PC-9 (cell line): Measurements from ENCODE around the gene USP34. TPM values are rescaled to one million over a fixed set of nuclear protein-coding genes. Genes with fewer than 3 reads are reported as not detected.
"Not testable (repeated sequence)": the region's sequence is repeated elsewhere in the genome, so short reads cannot be mapped to it uniquely, and the experiment has no call there.

Experiments used
- BruUV-seq: library from RNA; stranded (reverse); fragments of 400-500 nt; replicated peaks from 2 replicates; lab custom pipeline; 2021; lab: Mats Ljungman, UMichigan
- CTCF ChIA-PET: fragments of 300-600 bp; sonication (Branson Sonifier 250); formaldehyde crosslinking; loops from one replicate; lab custom pipeline; 2022; ENCODE audit warnings: antibody characterized with exemption; lab: Charles Lee
- POLR2A ChIA-PET: fragments of 300-600 bp; sonication (Branson Sonifier 250); formaldehyde crosslinking; loops from one replicate; lab custom pipeline; 2022; ENCODE audit warnings: antibody characterized with exemption; ENCODE audit not compliant: unreplicated experiment; lab: Charles Lee
- DNase-seq, 2 experiments: peaks; one replicate each; pipeline versions ENCODE4 v3.0.0 to v3.0.0-alpha.2; 2015 to 2022; ENCODE audit warnings: mixed read lengths in 1 of 2
- H2AFZ ChIP-seq: fragments of 200-600 bp; sonication (generic); 2 replicates; pipeline ENCODE4 v1.8.1; 2017; ENCODE audit warnings: antibody characterized with exemption
- H3F3A ChIP-seq: fragments of 200-600 bp; sonication (generic); 2 replicates; pipeline ENCODE4 v1.8.1; 2017; ENCODE audit warnings: antibody characterized with exemption, mild to moderate bottlenecking, low read depth; ENCODE audit not compliant: insufficient read depth
- H3K27ac ChIP-seq: fragments of 200-600 bp; sonication (generic); 2 replicates; pipeline ENCODE4 v1.6.1; 2016; ENCODE audit warnings: mixed run types
- H3K27me3 ChIP-seq: fragments of 200-600 bp; sonication (generic); 2 replicates; pipeline ENCODE4 v1.6.1; 2016; ENCODE audit warnings: low read depth, mixed run types; ENCODE audit not compliant: insufficient read depth
- H3K36me3 ChIP-seq: fragments of 200-600 bp; sonication (generic); 2 replicates; pipeline ENCODE4 v1.6.1; 2016; ENCODE audit warnings: low read depth, mixed run types
- H3K4me1 ChIP-seq: fragments of 200-600 bp; sonication (generic); replicated peaks from 2 replicates; pipeline ENCODE4 v1.6.1; 2016; ENCODE audit warnings: mixed run types; ENCODE audit not compliant: insufficient read depth
- H3K4me2 ChIP-seq: fragments of 200-600 bp; sonication (generic); 2 replicates; pipeline ENCODE4 v1.6.1; 2017; ENCODE audit warnings: mixed run types
- H3K4me3 ChIP-seq: fragments of 200-600 bp; sonication (generic); 2 replicates; pipeline ENCODE4 v1.6.1; 2016; ENCODE audit warnings: mixed run types
- H3K79me2 ChIP-seq: fragments of 200-600 bp; sonication (generic); 2 replicates; pipeline ENCODE4 v1.6.1; 2017; ENCODE audit warnings: low read depth, mixed run types
- H3K9me2 ChIP-seq: fragments of 200-600 bp; sonication (generic); 2 replicates; pipeline ENCODE4 v1.8.1; 2017; ENCODE audit warnings: mild to moderate bottlenecking; ENCODE audit not compliant: insufficient read depth
- H3K9me3 ChIP-seq: fragments of 200-600 bp; sonication (generic); 2 replicates; pipeline ENCODE4 v1.8.1; 2016; ENCODE audit warnings: low read depth; ENCODE audit not compliant: insufficient read depth
- H4K20me1 ChIP-seq: fragments of 200-600 bp; sonication (generic); 2 replicates; pipeline ENCODE4 v1.8.1; 2017; ENCODE audit not compliant: insufficient read depth
- EZH2 ChIP-seq: fragments of 200-600 bp; sonication (generic); IDR thresholded peaks from 2 replicates; pipeline ENCODE4 v1.8.0; 2017; ENCODE audit warnings: antibody characterized with exemption, low read depth
- intact Hi-C: fragments of 100-400 bp; cut with micrococcal nuclease; formaldehyde crosslinking; loops from one replicate; pipeline ENCODE4 v1.10.0; 2022; ENCODE audit not compliant: unreplicated experiment
- total RNA-seq: library from RNA; stranded (reverse); gene quantifications from 2 replicates; pipeline ENCODE4 v1.2.3, GENCODE V29; 2021
- TF ChIP-seq, protein P1 (sequence below): fragments of 200-600 bp; sonication (generic); conservative IDR thresholded peaks from 2 replicates; pipeline ENCODE4 v1.6.1; 2017; ENCODE audit warnings: mixed run types, antibody characterized with exemption, mild to moderate bottlenecking, moderate library complexity

USP34 gene
- total RNA-seq, 1 experiment from 2014 or later: 120 TPM

DNA sequence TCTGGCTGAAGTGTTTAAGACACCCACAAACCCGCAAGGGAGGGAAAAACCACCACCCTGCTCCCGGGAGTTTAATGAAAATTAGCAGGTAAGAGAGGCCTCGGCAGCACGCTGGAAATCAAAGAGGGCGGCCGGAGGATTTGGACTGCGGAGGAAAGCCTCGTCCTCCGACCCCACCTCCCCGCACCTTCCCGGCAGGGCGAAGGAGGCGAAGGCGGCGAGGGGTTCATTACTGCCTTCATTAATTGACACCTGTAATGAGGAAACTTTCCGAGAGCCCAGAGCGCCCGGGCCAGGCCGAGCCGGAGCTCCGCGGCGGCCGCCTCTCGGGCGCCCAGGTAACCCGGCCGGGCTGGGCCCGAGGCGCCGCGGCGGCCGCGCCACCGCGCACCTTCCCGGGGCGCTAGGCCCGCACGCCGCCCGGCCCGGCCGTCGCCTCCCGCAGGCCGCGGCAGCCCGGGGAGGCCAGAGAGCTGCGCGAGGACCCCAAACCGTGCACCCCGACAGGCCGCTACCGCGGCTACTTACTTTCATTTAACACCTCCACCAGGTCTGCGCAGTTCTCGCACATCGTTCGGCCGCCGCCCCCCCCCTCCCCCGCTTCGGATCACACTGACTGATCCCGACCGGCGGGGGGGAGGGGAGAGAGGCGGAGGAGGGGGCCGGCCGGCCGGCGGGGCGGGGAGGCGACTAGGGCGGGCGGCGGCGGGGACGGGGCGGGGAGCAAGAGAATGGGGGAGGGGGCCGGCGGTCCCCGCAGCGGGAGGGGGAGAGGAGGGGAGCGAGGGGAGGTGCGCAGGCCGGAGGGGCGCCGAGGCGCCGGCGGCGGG, 550 bp downstream of the USP34 start:
- no peaks in the 10 kb centered on the region for H3K27me3 ChIP-seq
- peak overlapping the region; percentile 55 for H3K27ac ChIP-seq
- no TSS peak for BruUV-seq
- H3K4me1 ChIP-seq: peaks cover 18% of the 10 kb centered on the region
- POLR2A ChIA-PET: no interaction called here
- H3K4me2 ChIP-seq: peak overlapping the region; percentile 92
- H3K9me2 ChIP-seq: no peaks in the 10 kb centered on the region
- TF ChIP-seq, protein P1, sequence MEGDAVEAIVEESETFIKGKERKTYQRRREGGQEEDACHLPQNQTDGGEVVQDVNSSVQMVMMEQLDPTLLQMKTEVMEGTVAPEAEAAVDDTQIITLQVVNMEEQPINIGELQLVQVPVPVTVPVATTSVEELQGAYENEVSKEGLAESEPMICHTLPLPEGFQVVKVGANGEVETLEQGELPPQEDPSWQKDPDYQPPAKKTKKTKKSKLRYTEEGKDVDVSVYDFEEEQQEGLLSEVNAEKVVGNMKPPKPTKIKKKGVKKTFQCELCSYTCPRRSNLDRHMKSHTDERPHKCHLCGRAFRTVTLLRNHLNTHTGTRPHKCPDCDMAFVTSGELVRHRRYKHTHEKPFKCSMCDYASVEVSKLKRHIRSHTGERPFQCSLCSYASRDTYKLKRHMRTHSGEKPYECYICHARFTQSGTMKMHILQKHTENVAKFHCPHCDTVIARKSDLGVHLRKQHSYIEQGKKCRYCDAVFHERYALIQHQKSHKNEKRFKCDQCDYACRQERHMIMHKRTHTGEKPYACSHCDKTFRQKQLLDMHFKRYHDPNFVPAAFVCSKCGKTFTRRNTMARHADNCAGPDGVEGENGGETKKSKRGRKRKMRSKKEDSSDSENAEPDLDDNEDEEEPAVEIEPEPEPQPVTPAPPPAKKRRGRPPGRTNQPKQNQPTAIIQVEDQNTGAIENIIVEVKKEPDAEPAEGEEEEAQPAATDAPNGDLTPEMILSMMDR: no peak
- TF ChIP-seq EZH2: no peak
- peaks cover 65% of the 10 kb centered on the region for H3K79me2 ChIP-seq
- peaks cover 30% of the 10 kb centered on the region; the same call in 1 of the 2 replicates for H3F3A ChIP-seq
- intact Hi-C loops: no loop called here
- peak overlapping the region; percentile 60 for H3K4me3 ChIP-seq
- H2AFZ ChIP-seq: peak overlapping the region; percentile 61; the same call in 1 of the 2 replicates
- H3K36me3 ChIP-seq: peaks cover 14% of the 10 kb centered on the region; the same call in 1 of the 2 replicates
- H3K9me3 ChIP-seq: no peaks in the 10 kb centered on the region
- peak; percentile 51 to 77 for DNase-seq
- peaks cover 38% of the 10 kb centered on the region for H4K20me1 ChIP-seq
- CTCF ChIA-PET: no interaction called here

DNA sequence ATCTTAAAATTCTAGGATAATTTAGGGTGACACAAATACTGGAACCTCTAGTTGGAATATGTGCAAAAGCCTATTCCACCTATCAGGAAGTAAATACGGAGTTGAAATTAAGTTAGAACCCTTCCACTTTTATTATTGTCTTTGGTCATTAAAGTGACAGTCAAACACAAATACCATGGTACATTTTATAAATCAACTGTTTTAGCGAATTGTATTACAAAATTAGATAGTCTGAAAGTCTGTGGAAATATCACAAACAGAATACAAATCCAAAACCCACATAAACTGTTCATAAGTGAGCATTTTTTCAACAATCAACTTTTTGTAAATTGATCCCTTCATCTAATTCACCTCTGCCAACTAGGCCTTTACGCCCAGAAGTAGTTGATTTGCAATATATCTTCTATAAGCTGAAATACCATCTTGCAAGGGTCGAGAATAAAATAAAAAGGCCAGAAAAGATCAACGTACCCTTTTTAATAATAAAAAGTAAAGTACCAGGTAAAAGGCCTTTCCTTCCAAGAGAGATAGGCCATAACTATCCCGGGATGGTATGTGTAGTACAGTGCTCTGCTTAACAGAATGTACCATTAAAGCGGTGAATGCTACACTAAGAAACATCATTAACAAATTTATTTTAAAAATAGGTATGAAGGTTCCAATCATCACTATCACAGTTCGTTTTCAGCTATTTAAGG, 1.3 kb downstream of the USP34 start:
- peak overlapping the region; percentile 92 for H3K4me2 ChIP-seq
- H3K9me2 ChIP-seq: no peaks in the 10 kb centered on the region
- ChIA-PET POLR2A (no interaction called here), CTCF (no interaction called here)
- no peaks in the 10 kb centered on the region for H3K9me3 ChIP-seq
- intact Hi-C loops: no loop called here
- no peak for DNase-seq
- peak overlapping the region; percentile 55 for H3K27ac ChIP-seq
- peaks cover 46% of the 10 kb centered on the region for H4K20me1 ChIP-seq
- peak overlapping the region; percentile 61; the same call in 1 of the 2 replicates for H2AFZ ChIP-seq
- TF ChIP-seq, protein P1: no peak
- no peak for TF ChIP-seq EZH2
- no TSS peak for BruUV-seq
- H3K4me1 ChIP-seq: peaks cover 18% of the 10 kb centered on the region
- no peaks in the 10 kb centered on the region for H3K27me3 ChIP-seq
- peaks cover 24% of the 10 kb centered on the region; the same call in 1 of the 2 replicates for H3F3A ChIP-seq
- peak overlapping the region; percentile 60 for H3K4me3 ChIP-seq
- peaks cover 73% of the 10 kb centered on the region for H3K79me2 ChIP-seq
- peaks cover 14% of the 10 kb centered on the region for H3K36me3 ChIP-seq

DNA sequence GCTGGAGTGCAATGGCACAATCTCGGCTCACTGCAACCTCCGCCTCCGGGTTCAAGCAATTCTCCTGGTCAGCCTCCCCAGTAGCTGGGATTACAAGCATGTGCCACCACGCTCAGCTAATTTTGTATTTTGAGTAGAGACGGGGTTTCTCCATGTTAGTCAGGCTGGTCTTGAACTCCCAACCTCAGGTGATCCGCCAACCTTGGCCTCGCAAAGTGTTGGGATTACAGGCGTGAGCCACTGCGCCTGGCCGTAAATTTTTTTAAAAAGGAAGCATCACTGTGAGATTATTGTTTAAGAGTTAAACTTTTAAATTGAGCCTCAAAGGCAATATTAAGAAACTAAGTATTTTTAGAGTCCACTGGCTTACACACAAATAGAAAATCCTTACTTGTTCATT, 2.7 kb downstream of the USP34 start:
- H3K9me3 ChIP-seq, H3K9me2 ChIP-seq, CTCF ChIA-PET, H2AFZ ChIP-seq, H3K4me3 ChIP-seq, H3K27ac ChIP-seq, DNase-seq, intact Hi-C loops, BruUV-seq, H3K27me3 ChIP-seq, POLR2A ChIA-PET: not testable (repeated sequence)
- Histone ChIP-seq H3K36me3 (peaks cover 14% of the 10 kb centered on the region), H3K4me1 (peaks cover 18% of the 10 kb centered on the region), H3F3A (peaks cover 22% of the 10 kb centered on the region; the same call in 1 of the 2 replicates), H4K20me1 (peaks cover 59% of the 10 kb centered on the region), H3K79me2 (peaks cover 86% of the 10 kb centered on the region), H3K4me2 (peak overlapping the region; percentile 92; the same call in 1 of the 2 replicates)
